ENCODE results near the gene OGFOD3.

The OGFOD3 gene

GRCh38 chr17:82339634-82340580, 78.5 kb downstream of the OGFOD3 start:
- H3K9ac ChIP-seq (ENCODE audit: low read length) = no peak overlapping the region
- no peaks in the 10 kb centered on the region for H3K9me2 ChIP-seq (replicated peaks; ENCODE audit: insufficient read depth, low read length)
- H3K36me3 ChIP-seq (ENCODE audit: low read length) = no peaks in the 10 kb centered on the region
- TF ChIP-seq, protein P1, sequence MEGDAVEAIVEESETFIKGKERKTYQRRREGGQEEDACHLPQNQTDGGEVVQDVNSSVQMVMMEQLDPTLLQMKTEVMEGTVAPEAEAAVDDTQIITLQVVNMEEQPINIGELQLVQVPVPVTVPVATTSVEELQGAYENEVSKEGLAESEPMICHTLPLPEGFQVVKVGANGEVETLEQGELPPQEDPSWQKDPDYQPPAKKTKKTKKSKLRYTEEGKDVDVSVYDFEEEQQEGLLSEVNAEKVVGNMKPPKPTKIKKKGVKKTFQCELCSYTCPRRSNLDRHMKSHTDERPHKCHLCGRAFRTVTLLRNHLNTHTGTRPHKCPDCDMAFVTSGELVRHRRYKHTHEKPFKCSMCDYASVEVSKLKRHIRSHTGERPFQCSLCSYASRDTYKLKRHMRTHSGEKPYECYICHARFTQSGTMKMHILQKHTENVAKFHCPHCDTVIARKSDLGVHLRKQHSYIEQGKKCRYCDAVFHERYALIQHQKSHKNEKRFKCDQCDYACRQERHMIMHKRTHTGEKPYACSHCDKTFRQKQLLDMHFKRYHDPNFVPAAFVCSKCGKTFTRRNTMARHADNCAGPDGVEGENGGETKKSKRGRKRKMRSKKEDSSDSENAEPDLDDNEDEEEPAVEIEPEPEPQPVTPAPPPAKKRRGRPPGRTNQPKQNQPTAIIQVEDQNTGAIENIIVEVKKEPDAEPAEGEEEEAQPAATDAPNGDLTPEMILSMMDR (IDR thresholded peaks at IDR 0.05; ENCODE audit: insufficient read depth, low read length, poor library complexity, severe bottlenecking) = no peak
- TF ChIP-seq EZH2phosphoT487 (conservative IDR thresholded peaks at IDR 0.05; ENCODE audit: low read length) = no peak
- H3K27ac ChIP-seq (ENCODE audit: low read depth, low read length) = no peak overlapping the region
- H3K27me3 ChIP-seq (ENCODE audit: low read length) = no peaks in the 10 kb centered on the region
- H3K79me2 ChIP-seq (ENCODE audit: insufficient read depth, low read length) = no peaks in the 10 kb centered on the region
- no peak overlapping the region for H2AFZ ChIP-seq (ENCODE audit: low read depth, low read length, severe bottlenecking)
- no peaks in the 10 kb centered on the region for H3F3A ChIP-seq (ENCODE audit: insufficient read depth)
- H3K9me3 ChIP-seq (ENCODE audit: insufficient read depth, low read length) = no peaks in the 10 kb centered on the region
- no peak overlapping the region for H3K4me3 ChIP-seq (ENCODE audit: insufficient read depth, low read length, poor library complexity, severe bottlenecking)
- H4K20me1 ChIP-seq (ENCODE audit: low read depth, low read length) = no peaks in the 10 kb centered on the region
- no peak overlapping the region for H3K4me2 ChIP-seq (ENCODE audit: low read depth, low read length, poor library complexity, severe bottlenecking)

All from SU-DHL-6 (cell line).